Astrocyte of the spinal cord (primary cell): ENCODE data around the gene ISX.

ENCODE experiments used
- DNase-seq: peaks from one replicate; pipeline ENCODE4 v3.0.0; 2011; ENCODE audit warnings: low read depth, low spot score
- H3K4me3 ChIP-seq: 2 replicates; pipeline ENCODE4 v1.5.1; 2011; ENCODE audit warnings: low read depth, mild to moderate bottlenecking, low read length, moderate library complexity
- in situ Hi-C: cut with HindIII; loops from 2 replicates; pipeline ENCODE4 v1.10.0; 2017; ENCODE audit warnings: low sequenced_read_pairs
- TF ChIP-seq, protein P1 (sequence below): IDR thresholded peaks from 2 replicates; pipeline ENCODE4 v1.5.1; 2012; ENCODE audit warnings: low read depth, mild to moderate bottlenecking, low read length, inconsistent platforms

Gene ISX

DNA sequence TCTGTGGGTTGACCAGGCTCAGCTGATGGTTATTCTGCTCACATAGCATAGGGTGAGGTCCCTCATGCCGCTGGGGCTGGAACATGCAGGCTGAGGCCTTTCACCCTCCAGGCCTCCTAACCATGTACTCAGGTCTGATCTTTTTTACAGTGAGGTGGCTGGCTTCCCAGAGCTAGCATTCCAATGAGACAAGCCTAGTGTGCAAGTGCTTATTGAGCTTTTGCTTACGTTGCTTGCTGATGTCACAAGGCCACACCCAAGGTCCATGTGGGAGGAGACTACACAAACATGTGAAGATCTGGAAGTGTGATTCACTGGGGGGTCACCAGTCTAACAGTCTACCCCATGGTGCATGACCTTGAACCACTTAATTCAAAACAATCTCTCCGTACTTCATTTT is 33.9 kb downstream of the ISX start:
- no peak overlapping the region for H3K4me3 ChIP-seq
- DNase-seq = no peak
- in situ Hi-C loops = no loop called here
- TF ChIP-seq, protein P1, sequence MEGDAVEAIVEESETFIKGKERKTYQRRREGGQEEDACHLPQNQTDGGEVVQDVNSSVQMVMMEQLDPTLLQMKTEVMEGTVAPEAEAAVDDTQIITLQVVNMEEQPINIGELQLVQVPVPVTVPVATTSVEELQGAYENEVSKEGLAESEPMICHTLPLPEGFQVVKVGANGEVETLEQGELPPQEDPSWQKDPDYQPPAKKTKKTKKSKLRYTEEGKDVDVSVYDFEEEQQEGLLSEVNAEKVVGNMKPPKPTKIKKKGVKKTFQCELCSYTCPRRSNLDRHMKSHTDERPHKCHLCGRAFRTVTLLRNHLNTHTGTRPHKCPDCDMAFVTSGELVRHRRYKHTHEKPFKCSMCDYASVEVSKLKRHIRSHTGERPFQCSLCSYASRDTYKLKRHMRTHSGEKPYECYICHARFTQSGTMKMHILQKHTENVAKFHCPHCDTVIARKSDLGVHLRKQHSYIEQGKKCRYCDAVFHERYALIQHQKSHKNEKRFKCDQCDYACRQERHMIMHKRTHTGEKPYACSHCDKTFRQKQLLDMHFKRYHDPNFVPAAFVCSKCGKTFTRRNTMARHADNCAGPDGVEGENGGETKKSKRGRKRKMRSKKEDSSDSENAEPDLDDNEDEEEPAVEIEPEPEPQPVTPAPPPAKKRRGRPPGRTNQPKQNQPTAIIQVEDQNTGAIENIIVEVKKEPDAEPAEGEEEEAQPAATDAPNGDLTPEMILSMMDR = no peak

DNA sequence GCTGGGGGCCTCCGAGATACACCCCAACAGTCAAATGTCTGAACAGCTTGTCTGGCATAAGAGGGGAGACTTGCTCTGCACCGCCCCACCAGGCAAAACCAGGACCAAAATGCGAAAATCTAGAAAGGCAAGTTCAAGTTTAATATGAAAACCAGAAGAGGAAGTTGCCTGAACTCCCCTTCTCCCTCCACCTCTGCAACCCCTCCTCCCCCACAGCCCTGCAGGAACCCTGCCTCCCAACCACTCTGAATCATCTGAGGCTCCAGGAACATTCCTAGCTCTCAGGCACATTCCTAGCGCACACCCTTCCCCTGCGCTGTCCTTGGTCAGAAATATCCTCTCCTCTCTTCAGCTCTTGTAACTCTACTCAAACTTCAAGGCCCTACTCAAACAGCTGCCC is 36.7 kb downstream of the ISX start:
- in situ Hi-C loops = no loop called here
- H3K4me3 ChIP-seq = no peak overlapping the region
- DNase-seq = no peak
- TF ChIP-seq, protein P1 = no peak

DNA sequence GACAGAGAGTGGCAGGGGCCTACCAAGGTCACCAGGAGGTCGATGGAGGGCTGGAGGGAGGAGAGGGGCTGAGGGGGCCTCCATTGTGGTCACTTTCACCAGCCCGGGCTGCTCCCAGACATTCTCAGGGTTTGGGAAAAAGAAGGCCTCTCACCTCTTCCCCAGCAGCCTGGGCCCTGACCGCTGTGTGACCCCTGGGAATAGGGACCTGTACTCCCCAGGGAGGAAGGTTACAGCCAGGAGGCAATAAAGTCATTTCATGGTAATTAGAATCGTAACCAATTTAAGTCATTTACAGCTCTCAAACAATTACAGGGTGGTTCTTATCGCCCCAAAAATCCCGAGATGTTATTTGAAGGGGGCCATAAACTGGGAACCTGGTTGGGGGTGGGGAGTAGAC is 37.8 kb downstream of the ISX start:
- TF ChIP-seq, protein P1 = no peak
- in situ Hi-C loops = no loop called here
- no peak overlapping the region for H3K4me3 ChIP-seq
- no peak for DNase-seq

DNA sequence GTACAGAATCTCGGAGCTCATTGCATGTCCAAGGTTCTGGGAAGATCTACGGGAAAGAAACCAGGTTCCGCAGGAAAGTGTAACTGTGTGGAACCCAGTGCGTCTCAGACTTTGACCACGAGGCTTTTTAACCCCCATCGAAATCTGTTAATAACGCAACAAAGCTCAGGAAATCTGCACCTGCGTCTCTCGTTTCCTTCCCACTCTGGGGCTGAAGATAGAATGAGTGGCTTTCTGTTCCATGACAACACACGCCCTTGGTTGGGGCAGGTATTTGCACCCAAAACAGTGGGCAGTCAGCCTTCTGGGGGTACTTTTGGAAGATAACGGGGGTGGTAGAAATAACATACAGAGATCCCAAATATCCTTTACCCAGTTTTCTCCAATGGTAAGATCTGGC is 38.5 kb downstream of the ISX start:
- TF ChIP-seq, protein P1 = no peak
- H3K4me3 ChIP-seq = no peak overlapping the region
- in situ Hi-C loops = no loop called here
- DNase-seq = no peak

DNA sequence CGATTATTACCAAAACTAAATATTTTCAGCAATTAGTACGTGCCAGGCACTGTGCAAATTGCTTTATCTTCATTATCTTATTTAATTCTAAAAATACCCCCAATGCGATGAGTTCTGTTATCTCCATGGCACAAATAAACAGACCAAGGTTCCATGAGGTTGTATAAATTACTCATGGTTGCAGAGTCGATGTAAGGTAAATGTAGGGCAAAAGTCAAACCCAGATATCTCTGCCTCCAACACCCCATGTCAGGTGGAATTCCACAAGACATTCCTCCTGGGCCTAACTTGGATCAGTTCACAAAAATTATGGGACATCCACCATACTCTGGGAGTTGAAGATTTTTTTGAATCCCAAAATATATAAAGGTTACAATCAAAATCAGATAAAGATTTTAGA is 43.7 kb downstream of the ISX start:
- no peak overlapping the region for H3K4me3 ChIP-seq
- in situ Hi-C loops = no loop called here
- TF ChIP-seq, protein P1 = no peak
- no peak for DNase-seq

DNA sequence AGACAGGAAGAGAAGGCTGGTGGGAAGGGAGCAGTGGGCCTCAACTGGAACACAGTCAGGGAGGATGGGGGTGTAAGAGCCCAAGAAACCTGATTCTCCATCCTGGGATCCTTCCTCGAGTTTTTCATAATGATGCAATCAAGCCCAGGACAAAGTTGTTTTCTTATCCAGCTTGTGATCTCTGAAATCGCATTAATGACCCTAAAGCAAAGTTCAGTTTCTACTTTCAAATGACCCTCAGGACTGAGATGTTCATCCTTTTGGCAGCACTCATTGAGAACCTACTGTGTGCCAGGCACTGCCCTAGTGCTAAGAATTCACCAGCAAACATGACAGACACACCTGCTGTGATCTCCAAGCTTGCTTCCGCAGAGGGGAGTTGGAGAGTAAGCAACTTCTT is 45.3 kb downstream of the ISX start:
- no peak overlapping the region for H3K4me3 ChIP-seq
- TF ChIP-seq, protein P1 = no peak
- in situ Hi-C loops = no loop called here
- DNase-seq = no peak

DNA sequence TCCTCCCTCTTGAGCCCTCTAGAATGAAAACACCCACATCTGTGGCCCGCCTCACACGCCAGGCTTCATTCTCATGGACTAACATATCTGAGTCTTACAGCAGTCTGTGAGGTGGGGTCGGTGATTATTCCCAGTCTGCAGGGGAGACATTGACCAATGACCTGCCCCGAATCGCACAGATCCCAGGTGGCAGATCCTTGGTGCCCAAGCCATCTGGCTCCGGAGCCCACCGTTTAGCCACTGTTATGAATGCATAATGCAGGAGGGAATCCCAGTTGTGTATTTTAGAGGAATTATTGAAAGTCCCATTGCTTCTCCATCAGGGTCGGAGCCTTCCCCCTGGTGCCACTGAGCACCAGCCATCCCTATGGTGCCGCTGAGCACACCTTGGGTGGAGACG is 47.4 kb downstream of the ISX start:
- no peak overlapping the region for H3K4me3 ChIP-seq
- in situ Hi-C loops = no loop called here
- DNase-seq = no peak
- TF ChIP-seq, protein P1 = no peak
